Effector CD8-positive, alpha-beta T cell (primary cell): Measurements from ENCODE around the gene KHK.

Experiments used
- DNase-seq: peaks from one replicate; lab custom pipeline; 2025; lab: John Stamatoyannopoulos, UW
- total RNA-seq, 4 experiments: gene quantifications; one replicate each; lab custom pipeline; 2026; lab: John Stamatoyannopoulos, UW

Gene KHK
- 4.3 to 9.2 (median 7.1) reads per million in 4 experiments for total RNA-seq

GRCh38 chr2:27086724-27087593, at the start of gene KHK:
KHK (plus strand) TSS chr2:27086772; CDS start chr2:27087260, 488 bp downstream.
- DNase-seq, result no peak

- DNase-seq, result no peak
These were observed 48.6 kb upstream of the KHK start for GRCh38 chr2:27038012-27038411.

GRCh38 chr2:27038631-27039339, 47.8 kb upstream of the KHK start:
- no peak for DNase-seq

- no peak for DNase-seq
These were observed 47.1 kb upstream of the KHK start for GRCh38 chr2:27039426-27039825.

- DNase-seq, result no peak
These were observed 46.7 kb upstream of the KHK start for GRCh38 chr2:27039871-27040270.

GRCh38 chr2:27040282-27040681, 46.3 kb upstream of the KHK start:
- no peak for DNase-seq

GRCh38 chr2:27041752-27042151, 44.8 kb upstream of the KHK start:
- DNase-seq, result no peak

GRCh38 chr2:27042159-27042661, 44.4 kb upstream of the KHK start:
- DNase-seq, result no peak

- DNase-seq, result no peak
These were observed 43.5 kb upstream of the KHK start for GRCh38 chr2:27042985-27043634.

GRCh38 chr2:27049422-27050280, 36.9 kb upstream of the KHK start:
- DNase-seq, result peak; percentile 40

- peak; percentile 80 for DNase-seq
These were observed 36.1 kb upstream of the KHK start for GRCh38 chr2:27050281-27050995.

- DNase-seq, result peak; percentile 92
These were observed 35.3 kb upstream of the KHK start, which contains the start of gene AGBL5 for GRCh38 chr2:27050996-27051901. AGBL5 (plus strand) TSS chr2:27051668; CDS start chr2:27052959, 1,291 bp downstream.

GRCh38 chr2:27051902-27052645, 34.5 kb upstream of the KHK start:
- DNase-seq, result peak; percentile 57

GRCh38 chr2:27053321-27053720, 33.3 kb upstream of the KHK start:
- DNase-seq, result no peak

GRCh38 chr2:27053776-27054175, 32.8 kb upstream of the KHK start:
- DNase-seq, result no peak

- DNase-seq, result no peak
These were observed 31.9 kb upstream of the KHK start for GRCh38 chr2:27054721-27055120.

GRCh38 chr2:27057184-27057583, 29.4 kb upstream of the KHK start:
- no peak for DNase-seq

GRCh38 chr2:27058210-27058609, 28.4 kb upstream of the KHK start:
- no peak for DNase-seq
